CD4-positive, alpha-beta T cell treated with Interleukin-1 beta for 1 hour (primary cell): ENCODE results near the gene PALD1.
A peak's percentile ranks its signal among the peaks of the same experiment; 100 is the strongest.
"Not testable (repeated sequence)": the region's sequence is repeated elsewhere in the genome, so short reads cannot be mapped to it uniquely, and the experiment has no call there.

ENCODE experiments used
- DNase-seq, 2 donors: peaks; one replicate each; pipeline ENCODE4 v3.0.0-alpha.2; 2020 to 2022

The PALD1 gene

DNA sequence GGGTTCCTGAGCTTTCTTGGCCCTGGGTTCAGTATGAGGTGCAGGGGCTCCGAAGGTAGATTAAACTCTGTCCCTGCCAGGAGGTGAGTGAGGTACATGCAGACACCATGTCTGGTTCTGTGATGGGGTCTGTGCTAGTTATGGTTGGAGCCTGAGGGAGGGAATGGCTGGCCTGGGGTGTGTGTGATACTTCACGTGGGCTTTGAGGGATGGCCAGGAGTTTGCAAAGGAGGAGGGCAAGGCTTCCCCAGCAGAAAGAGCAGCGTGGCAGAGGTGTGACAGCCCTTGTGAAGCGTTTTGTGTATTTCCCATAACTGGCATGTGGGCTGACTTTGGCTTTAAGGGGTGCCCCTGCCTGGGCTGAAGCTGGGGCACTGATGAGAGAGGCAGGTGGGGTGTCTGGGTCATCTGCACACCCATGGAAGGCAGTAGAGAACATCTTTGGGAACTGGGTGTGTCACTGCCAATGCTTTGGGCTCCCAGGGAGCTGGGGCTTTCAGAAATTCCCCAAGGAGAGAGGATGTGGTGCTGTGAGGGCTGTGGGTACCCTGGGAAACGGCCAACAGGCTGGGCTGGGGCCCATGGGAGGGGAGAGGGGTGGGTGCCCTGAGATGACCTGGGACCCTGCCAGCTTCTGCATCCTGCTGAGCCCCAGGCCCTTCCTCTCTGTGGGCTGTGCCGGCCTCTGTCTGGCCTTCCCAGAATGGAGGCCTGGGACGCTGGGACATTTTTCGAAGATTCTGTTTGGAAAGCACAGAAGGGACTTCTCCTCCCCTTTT, 4.6 kb downstream of the PALD1 start:
- DNase-seq: no peak

DNA sequence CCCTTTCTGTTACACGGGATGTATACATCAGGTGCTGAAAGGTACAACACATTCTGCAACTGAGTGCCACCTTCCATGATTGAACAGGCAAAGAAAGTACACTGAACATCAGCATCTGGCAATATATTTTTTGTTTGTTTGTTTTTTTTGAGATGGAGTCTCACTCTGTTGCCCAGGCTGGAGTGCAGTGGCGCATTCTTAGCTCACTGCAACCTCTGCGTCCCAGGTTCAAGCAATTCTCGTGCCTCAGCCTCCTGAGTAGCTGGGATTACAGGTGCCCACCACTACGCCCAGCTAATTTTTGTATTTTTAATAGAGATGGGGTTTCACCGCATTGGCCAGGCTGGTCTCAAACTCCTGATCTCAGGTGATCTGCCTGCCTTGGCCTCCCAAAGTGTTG, 5.3 kb downstream of the PALD1 start:
- DNase-seq: not testable (repeated sequence)

DNA sequence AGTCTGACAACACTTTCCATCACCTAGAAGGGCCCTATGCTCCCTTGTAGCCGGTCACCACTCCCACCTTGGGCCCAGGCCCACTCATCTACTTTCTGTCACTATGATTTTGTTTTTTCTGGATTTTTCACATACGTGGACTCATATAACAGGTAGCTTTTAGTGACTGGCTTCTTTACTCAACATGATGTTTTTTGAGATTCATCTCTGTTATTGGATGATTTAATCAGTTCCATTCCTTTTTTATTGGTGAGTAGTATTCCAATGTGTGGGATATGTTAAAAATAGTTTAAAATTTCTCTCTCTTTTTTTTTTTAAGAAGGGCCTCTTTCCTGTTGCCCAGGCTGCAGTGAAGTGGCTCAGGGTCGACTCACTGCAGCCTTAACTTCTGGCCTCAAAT, 9.3 kb downstream of the PALD1 start:
- no peak for DNase-seq

DNA sequence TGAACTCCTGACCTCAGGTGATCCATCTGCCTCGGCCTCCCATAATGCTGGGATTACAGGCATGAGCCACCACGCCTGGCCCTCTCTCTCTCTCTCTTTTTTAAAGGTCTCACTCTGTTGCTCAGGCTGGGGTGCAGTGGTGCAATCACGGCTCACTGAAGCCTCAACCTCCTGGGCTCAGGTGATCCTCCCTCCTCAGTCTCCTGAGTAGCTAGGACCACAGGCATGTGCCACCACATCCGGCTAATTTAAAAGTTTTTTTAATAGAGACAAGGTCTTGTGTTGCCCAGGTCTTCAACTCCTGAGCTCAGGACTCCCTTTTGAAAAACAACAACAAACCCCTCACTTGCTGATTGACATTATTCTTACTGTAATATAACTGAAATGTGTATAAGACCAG, 11.6 kb downstream of the PALD1 start:
- DNase-seq: no peak

DNA sequence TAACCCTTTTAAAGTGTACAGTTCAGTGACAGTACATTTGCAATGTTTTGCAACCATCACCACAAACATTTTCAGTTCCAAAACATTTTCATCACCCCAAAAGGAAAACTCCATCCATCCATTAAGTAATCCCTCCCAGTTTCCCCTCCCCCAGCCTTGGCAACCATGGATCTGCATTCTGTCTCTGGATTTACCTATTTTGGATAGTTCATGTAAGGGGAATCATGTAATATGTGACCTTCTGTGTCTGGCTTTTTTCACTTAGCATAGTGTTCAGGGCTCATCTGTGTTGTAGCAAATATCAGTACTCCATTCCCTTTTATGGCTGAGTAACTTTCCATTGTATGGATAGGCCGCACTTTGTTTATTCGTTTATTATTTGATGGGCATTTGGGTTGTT, 13.0 kb downstream of the PALD1 start:
- DNase-seq: no peak

DNA sequence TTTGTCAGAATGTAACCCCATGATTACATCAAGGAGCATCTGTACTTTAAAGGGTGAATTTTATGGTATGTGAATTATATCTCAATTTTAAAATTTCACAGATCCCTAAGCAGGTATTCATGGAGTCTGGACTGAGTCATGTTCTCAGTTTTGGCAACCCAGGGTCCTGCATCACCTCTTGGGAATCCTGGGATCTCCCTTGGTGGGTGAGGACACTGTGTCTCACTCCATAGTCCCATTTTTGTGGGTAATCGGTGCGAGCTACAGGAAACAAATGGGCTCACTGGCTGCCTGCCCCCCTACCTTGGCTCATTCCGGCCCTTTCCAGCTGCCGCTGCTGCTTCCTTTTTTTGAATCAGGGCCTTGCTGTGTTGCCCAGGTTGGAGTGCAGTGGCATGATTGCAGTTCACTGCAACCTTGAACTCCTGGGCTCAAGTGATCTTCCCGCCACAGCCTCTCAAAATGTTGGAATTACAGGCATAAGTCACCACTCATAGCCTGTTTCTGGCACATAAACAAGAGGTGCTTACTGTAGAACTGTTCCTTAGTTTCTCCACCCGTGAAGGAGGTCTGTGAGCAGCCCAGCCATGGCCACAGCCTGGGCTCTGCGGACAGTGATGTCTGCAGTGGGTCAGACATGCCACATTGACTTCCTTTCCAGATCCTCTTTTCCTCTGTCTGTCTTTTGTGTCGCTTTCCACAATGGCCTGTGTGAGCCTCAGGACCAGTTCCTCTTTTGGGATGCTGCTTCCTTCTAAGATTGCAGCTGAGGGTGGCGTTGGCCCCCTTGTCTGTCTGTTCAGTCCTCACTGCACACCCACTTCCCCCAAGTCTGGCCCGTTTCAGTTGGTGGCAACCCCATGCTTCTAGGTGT, 14.5 kb downstream of the PALD1 start:
- peak in 1 of 2 donors; percentile 67 for DNase-seq

DNA sequence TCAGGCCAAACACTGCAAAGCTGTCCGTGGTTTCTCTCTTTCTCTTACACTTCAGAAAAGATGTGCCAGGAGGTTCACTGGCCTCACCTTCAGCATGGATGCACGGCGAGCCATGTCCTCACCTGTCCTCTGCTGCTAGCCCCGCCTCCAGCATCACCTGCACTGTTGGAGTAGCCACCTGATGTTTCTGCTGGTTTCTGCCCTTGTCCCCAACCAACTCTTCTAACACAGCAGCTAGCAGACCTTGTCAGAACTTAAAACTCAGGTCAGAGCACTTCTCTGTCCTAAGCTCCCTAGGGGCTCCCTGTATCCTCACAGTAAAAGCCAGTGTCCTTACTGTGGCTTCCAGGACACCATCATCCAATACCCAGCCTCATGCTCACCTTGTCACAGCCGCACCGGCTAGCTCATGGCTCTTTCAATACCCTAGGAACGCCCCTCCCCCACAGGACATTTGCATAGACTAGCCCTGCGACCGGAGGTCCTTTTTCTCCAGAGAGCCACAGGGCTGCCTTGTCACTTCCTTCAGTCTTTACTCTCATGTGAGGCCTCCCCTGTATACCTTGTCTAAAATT, 15.2 kb downstream of the PALD1 start:
- peak in 1 of 2 donors; percentile 63 for DNase-seq

DNA sequence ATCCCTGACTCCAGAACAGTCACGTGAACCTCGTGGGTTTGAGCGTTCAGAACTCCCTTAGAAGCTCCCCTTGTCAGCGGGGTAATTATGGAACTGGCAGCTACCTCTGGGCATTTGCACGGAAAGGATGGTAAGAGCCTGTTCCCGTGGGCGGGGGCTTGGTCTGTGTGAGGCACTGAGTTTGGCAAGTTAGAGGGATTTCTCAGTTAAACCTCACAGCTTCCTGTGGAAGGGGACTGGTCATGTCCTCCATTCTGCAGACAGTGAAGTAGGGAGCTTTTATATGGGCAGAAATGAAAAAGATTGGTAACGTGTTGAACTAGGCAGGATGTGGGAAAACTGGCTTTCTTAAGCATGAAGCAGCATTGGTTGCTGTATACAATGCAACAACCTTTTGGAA, 16.0 kb downstream of the PALD1 start:
- DNase-seq: no peak

DNA sequence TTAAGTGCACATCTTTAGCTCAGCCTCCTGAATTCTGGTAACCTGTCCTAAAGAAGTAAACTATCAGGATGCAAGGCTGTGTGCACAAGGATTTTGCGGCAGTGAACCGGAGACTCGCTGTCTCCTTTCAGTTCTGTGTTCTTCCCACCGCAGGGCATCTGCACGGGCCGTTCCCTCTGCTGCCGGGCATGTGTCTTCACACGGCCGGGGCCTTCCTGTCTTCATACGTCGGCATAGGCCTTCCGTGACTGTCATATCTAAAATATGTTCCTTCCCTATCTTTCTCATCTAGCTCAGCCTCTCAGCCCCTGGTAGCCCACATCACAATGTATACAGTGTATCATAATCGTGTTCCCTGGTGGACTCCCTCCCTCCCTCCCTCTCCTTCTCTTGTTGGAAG, 16.4 kb downstream of the PALD1 start:
- peak in 1 of 2 donors; percentile 46 for DNase-seq

DNA sequence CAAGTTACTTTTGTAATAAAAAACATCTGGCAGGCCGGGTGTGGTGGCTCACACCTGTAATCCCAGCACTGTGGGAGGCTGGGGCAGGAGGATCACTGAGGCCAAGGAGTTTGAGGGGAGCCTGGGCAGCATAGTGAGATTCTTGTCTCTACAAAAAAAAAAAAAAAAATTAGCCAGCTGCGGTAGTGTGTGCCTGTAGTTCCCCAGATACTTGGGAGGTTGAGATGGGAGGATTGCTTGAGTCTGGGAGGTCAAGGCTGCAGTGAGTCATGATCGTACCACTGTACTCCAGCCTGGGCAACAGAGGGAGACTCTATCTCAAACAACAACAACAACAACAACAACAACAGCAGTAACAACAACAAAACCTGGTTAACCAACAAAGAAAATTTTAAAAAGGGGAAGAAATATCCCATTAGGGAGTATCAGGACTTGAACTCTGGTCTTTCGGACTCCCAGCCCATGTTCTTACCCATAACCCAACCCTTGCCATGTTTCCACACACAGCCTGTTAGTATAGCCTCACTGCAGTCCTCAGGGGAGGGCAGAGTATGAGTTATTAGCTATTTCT, 17.2 kb downstream of the PALD1 start:
- DNase-seq: no peak

DNA sequence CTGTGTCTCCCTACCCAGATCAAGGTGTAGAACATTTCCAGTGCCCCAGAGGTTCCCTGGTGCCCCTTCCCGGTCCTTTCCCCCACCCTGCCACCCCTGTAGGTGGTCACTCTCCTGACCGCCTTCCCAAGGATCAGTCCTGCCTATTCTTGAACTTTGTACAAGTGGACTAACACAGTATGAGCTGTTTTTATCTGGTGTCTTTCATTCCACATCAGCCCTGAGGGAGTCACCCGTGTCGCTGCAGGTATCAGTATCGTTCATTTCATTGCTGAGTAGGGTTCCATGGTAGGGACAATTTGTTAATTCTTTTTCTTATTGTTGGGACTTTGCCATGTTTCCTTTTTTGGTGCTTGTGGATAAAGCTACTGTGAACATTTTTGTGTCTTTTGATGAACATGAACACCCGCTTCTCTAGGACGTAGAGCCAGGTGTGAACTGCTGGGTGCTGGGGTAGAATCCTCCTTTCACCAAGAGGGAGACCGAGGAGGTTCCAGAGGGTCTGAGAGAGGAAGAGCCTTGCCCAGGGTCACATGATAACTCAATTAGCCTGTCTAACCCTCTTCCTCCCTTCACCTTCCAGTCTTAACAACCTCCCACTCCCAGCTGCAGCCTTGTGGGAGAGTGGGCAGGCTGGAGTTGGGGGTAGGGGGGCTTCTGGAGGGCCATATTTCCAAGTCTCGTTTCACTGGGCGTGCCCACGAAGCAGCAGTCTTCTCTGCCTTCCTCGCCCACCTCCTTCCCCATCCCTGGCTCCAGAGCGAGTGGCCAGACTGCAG, 18.0 kb downstream of the PALD1 start:
- DNase-seq: no peak

DNA sequence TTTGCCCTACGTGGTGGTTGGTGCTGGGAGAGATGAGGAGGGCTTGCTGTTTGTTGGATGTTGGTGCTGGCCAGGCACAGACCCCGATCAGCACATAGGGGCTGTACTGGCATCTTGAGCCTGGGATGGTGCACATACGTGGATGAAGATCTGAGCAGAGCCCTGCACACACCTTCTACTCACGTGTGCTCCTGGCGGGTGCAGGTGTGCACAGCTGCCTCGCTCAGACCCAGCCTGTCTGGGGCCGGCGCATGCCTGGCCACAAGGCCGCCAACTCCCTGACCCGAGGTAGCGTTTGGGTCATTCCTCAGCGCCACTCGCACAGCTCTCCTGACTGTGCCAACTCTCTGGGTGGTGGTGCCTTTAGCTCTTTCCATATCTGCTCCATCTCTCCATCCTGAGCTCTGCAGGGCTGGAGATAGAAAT, 18.6 kb downstream of the PALD1 start:
- no peak for DNase-seq

DNA sequence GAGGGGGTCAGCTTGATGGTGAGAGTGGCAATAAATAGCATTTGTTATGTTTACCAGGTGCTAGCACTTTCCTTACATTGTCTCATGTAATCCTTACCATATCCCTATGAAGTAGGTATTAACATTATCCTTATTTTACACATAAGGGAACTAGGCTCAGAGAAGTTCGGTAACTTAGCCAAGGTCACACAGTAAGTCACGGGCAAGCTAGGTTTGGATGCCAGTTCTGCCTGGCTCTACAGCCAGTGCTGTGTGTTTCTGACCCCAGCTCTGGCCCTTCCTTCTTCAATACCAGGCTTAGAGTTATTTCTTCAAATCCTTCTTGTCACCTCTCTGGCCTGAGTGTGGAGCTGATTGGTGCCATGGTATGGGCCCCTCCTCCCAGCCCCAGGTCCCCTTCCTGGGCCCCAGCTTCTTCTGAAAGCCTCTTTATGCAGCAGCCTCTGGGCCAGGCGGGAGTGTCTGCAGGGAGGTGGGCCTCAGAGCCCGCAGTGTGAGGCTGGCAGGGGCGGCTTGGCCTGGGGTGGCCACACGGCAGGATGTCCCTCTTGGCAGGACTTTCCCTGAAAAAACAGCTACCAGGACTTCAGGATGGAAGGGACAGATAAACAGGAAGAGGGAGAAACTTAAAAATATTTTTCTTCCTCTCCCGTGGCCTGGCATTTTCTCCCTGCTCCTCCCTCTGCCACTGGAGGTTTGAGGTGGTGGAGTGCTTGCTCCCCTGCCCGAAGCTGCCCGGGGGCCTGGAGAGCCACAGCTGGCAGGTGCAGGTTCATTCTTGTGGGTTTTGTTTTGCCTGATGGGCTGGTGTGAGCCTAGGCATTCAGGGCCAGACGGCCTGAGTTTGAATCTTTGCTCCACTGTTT, 20.6 kb downstream of the PALD1 start:
- no peak for DNase-seq

DNA sequence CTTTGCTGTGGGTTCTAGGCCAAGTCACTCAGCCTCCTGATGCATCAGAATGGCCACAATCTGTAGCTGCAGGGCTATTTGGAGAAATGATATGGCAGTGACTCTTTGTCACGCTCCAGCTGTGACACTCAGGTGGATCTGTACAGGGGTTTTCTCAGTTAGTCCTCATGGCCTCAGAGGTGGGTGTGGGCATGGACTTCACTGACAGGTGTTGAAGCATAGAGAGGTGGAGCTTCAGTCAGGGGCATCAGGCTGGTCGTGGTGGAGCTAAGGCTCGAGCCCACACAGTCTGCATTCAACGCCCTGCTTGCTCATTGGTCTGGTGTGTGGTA, 21.2 kb downstream of the PALD1 start:
- no peak for DNase-seq

DNA sequence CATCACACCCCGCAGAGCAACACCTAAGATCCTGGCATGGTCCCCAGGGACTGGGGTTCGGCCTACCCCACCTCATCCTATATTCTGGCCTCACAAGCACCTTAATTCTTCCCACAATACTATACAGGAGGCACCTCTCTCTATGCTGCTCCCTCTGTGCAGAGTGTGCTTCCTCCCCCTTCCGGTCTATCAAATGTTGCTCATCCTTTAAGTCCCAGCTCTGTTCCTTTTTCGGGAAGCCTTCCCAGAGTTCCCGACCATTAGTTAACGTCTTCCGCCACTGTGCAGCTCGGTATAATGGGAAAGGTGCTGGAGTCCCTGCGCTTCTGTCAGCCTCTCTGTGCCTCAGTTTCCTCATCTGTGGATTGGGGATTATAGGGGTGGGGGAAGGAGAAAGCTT, 21.8 kb downstream of the PALD1 start:
- DNase-seq: no peak

DNA sequence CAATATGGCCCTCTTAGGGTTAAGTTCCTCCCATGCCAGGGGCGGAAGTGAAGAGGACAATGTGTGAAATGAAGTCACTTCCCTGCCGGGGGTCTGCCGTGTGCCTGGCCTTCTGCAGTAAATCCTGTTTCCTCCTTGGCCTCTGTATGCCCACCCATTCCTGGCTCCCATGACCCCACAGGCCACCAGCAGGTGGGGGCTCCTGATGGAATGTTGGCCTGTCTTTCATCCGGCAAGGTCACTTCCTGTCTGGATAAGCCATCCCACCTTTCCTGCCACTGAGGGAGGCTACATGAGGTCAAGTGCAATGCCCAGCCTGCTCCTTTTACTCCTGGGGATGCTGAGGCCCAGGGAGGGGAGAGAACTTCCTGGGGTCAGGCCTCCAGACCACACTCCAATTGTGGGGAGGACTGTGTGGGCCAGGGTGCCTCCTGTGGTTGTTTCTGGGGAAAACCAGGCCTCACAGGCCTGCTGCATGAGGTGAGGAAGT, 22.3 kb downstream of the PALD1 start:
- no peak for DNase-seq

DNA sequence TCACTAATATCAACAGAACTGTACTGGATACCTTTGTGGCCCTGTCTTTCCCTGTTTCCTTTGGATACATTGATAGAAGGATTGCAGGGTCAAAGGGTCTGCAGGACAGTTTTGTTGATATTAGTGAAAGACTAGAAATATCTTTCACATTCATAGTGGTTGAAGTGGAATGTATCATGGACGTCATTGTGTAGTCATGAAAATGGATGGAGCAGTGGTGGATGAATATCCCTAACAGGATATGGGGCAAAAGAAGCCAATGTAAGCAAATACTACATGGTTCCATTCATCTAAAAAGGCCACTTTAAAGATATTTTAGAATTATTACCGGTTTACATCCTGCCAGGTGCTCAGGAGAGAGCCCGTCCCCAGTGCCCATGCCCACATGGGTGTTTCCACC, 23.8 kb downstream of the PALD1 start:
- no peak for DNase-seq

DNA sequence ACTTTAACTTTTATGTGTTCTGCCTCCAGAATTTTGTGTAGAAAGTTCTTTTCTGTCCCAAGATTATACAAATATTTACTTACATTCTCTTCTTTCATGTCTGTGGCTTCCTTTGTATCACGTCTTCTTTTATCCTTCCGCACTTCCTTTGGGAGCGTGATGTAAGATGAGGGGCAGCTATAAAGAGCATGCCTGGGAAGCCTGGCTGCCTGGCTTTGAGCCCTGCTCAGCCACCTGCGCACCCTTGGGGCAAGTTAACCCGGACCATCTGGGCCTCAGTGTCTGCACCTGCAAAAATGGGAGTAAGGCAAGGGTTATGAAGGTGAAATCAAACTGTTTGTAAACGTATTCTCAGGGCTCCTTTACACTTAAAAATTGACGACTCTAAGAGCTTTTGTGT, 25.2 kb downstream of the PALD1 start:
- no peak for DNase-seq

DNA sequence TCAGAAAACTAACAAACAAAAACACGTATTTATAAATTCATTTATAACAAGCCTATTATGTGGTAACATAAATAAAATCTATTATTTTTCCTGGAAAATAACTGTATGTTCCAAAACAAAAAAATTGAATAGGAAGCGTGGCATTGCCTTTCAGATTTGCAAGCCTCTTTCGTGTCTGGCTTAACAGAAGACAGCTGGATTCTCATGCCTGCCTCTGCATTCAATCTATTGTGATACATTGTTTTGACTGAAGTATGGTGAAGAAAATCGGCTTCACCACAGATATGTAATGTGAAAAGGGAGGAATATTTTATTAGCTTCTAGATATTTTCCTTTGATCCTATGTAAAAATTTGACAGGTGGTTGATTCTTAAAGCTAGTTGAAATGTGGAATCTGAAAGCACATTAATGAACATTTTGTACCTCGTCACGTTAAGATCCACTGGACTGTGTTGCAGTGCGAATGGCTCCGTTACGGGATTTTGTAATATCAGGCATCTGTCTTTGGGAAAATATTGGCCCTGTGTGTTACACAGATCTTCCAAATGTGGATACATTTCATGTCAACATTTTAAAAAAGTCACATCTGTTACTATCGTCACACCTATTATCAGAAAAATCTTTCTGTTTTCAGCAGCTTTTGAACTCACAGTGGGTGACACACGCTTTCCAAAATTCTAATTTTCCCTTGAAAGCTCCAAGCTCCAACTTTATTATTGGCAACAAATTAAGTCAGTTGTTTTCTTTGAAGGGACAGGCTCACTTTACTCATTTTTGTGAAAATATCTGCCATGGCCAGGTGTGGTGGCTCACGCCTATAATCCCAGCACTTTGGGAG, 26.2 kb downstream of the PALD1 start:
- no peak for DNase-seq

DNA sequence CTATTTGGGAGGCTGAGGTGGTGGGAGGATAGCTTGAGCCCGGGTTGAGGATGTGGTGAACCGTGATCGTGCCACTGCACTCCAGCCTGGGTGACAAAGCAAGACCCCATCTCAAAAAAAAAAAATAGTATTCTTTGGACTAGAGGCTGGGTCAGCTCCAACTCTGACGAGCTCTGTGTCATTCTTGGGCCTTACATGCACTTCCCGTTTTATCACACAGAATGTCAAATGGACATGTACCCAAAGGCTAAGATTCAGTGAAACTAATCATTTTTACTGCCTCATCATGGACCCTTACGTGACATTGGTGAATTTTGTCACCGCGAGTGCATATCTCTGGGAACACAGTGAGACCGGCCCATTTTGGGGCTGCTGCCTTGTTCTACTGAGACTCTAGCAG, 27.3 kb downstream of the PALD1 start:
- no peak for DNase-seq

DNA sequence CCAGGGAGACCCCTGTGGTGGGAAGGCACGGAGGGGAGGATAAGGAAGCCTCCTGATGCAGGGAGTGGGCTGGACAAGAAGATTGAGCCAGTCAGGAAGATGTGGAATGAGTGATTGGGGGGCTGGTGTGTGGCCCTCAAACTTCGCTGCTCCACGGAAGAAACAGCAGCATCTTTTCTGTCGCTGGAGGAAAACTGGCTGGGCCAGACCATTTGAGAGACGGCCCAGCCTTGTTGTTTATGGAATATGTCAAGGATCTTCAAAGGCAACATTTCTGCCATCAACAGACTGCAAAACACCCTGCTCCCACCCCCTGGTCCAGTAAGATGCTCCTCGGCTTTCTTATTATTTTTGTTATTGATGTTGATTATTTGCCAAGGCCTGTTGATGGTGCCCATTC, 29.4 kb downstream of the PALD1 start:
- DNase-seq: no peak
